ENCODE measurements around the gene PAX8.

PAX8 gene

GRCh38 chr2:113224647-113225236 lies 54.0 kb downstream of the PAX8 start:
- FAIRE-seq (no peak), DNase-seq (ENCODE audit: low spot score) (no peak)

GRCh38 chr2:113223813-113224212 lies 54.9 kb downstream of the PAX8 start:
- DNase-seq (ENCODE audit: low spot score) (no peak), FAIRE-seq (peak; percentile 40)

GRCh38 chr2:113221846-113222245 lies 56.9 kb downstream of the PAX8 start:
- FAIRE-seq (no peak), DNase-seq (ENCODE audit: low spot score) (no peak)

GRCh38 chr2:113220970-113221708 lies 57.6 kb downstream of the PAX8 start:
- FAIRE-seq (no peak), DNase-seq (ENCODE audit: low spot score) (no peak)

GRCh38 chr2:113219889-113220641 lies 58.7 kb downstream of the PAX8 start:
- no peak for FAIRE-seq
- peak; percentile 43 for DNase-seq (ENCODE audit: low spot score)

GRCh38 chr2:113219525-113219888 lies 59.2 kb downstream of the PAX8 start:
- FAIRE-seq (peak; percentile 17), DNase-seq (ENCODE audit: low spot score) (no peak)

- no peak for DNase-seq (ENCODE audit: low spot score)
- FAIRE-seq: no peak
Observed at GRCh38 chr2:113219092-113219441, 59.7 kb downstream of the PAX8 start.

- peak; percentile 83 for FAIRE-seq
- peak; percentile 32 for DNase-seq (ENCODE audit: low spot score)
Observed at GRCh38 chr2:113218283-113219091, 60.2 kb downstream of the PAX8 start.

GRCh38 chr2:113217455-113218282 lies 61.1 kb downstream of the PAX8 start:
- peak; percentile 55 for FAIRE-seq
- peak; percentile 27 for DNase-seq (ENCODE audit: low spot score)

GRCh38 chr2:113216891-113217454 lies 61.7 kb downstream of the PAX8 start:
- DNase-seq (ENCODE audit: low spot score) (no peak), FAIRE-seq (no peak)

- DNase-seq (ENCODE audit: low spot score) (no peak), FAIRE-seq (peak; percentile 9)
Observed at GRCh38 chr2:113216321-113216720, 62.4 kb downstream of the PAX8 start.

- DNase-seq (ENCODE audit: low spot score) (no peak), FAIRE-seq (no peak)
Observed at GRCh38 chr2:113215056-113215455, 63.7 kb downstream of the PAX8 start.

GRCh38 chr2:113214141-113214540 lies 64.6 kb downstream of the PAX8 start:
- no peak for FAIRE-seq

GRCh38 chr2:113213061-113213930 lies 65.4 kb downstream of the PAX8 start:
- no peak for FAIRE-seq
- no peak for DNase-seq (ENCODE audit: low spot score)

More at GRCh38 chr2:113214141-113214540, 64.6 kb downstream of the PAX8 start:
- DNase-seq (ENCODE audit: low spot score): no peak

GRCh38 chr2:113212245-113213060 lies 66.3 kb downstream of the PAX8 start:
- DNase-seq (ENCODE audit: low spot score) (no peak), FAIRE-seq (no peak)

- DNase-seq (ENCODE audit: low spot score): peak; percentile 76
- FAIRE-seq: no peak
Observed at GRCh38 chr2:113211226-113212105, 67.3 kb downstream of the PAX8 start.

- DNase-seq (ENCODE audit: low spot score) (no peak), FAIRE-seq (peak; percentile 37)
Observed at GRCh38 chr2:113209646-113210171, 69.0 kb downstream of the PAX8 start.
